ENCODE data around the gene JAZF1.

DNA sequence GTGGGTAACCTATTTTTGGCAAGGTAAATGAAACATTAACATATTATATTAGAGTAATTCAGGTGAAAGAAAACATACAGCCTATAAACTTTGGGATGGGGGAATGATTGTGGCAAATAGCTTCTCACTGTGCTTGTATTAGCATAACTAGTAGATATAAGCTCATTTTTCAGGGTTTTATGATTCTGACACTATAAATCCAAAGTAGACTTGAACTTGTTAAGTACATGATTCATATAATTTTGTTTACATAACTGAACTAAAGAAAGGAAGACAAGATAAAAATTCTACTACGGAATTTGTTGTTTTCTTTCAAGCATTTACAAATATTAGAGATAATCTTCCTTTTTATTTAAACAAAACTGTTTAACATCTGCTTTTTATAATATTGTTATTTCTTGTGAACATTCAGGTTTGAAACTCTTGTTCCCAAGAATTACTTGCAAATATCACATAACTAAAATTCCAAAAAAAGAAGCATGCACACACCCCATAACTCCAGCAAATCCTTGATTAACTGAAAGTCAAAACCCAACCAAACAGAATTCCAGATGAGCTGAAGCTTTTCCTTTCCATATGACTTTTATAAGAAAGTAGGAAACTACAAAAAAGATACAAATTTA, 142.3 kb downstream of the JAZF1 start:
- TF ChIP-seq, protein P1, sequence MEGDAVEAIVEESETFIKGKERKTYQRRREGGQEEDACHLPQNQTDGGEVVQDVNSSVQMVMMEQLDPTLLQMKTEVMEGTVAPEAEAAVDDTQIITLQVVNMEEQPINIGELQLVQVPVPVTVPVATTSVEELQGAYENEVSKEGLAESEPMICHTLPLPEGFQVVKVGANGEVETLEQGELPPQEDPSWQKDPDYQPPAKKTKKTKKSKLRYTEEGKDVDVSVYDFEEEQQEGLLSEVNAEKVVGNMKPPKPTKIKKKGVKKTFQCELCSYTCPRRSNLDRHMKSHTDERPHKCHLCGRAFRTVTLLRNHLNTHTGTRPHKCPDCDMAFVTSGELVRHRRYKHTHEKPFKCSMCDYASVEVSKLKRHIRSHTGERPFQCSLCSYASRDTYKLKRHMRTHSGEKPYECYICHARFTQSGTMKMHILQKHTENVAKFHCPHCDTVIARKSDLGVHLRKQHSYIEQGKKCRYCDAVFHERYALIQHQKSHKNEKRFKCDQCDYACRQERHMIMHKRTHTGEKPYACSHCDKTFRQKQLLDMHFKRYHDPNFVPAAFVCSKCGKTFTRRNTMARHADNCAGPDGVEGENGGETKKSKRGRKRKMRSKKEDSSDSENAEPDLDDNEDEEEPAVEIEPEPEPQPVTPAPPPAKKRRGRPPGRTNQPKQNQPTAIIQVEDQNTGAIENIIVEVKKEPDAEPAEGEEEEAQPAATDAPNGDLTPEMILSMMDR (conservative IDR thresholded peaks at IDR 0.05; ENCODE audit: low read depth, low read length) = no peak
- TF ChIP-seq POLR2A (IDR thresholded peaks at IDR 0.05; ENCODE audit: low read depth, low read length) (no peak), MAZ (IDR thresholded peaks at IDR 0.05; ENCODE audit: borderline replicate concordance, low read depth, low read length) (no peak), BHLHE40 (IDR thresholded peaks at IDR 0.05; ENCODE audit: low read depth, low read length) (no peak), MAFK (IDR thresholded peaks at IDR 0.05; ENCODE audit: low read depth, low read length) (no peak)

Measured in IMR-90 (cell line).